SK-N-SH (cell line): ENCODE measurements around the gene ELF5. TPM values are rescaled to one million over a fixed set of nuclear protein-coding genes. Genes with fewer than 3 reads are reported as not detected.

ENCODE experiments used
- CTCF ChIA-PET: fragments of 300-600, 350-600 bp; formaldehyde crosslinking; extraction: SDS; loops from one replicate; lab custom pipeline; 2021; lab: Yijun Ruan, JAX
- POLR2A ChIA-PET: fragments of 350-600 bp; sonication (Branson Sonifier 250); formaldehyde crosslinking; extraction: SDS; loops from one replicate; lab custom pipeline; 2020; ENCODE audit warnings: antibody characterized with exemption, inconsistent platforms; lab: Yijun Ruan, JAX
- DNase-seq: peaks from one replicate; pipeline ENCODE4 v3.0.0; 2012
- H2AFZ ChIP-seq: fragments of 200-600 bp; sonication (generic); 2 replicates; pipeline ENCODE4 v1.8.1; 2016; ENCODE audit warnings: antibody characterized with exemption, mild to moderate bottlenecking, low read depth
- H3F3A ChIP-seq: fragments of 200-600 bp; sonication (generic); replicated peaks from 2 replicates; pipeline ENCODE3; 2016; ENCODE audit warnings: antibody characterized with exemption, mild to moderate bottlenecking; ENCODE audit not compliant: insufficient read depth
- H3K27ac ChIP-seq, 2 experiments: fragments of 200-500 bp in 1 of 2; fragments of 200-600 bp in 1 of 2; sonication (Bioruptor generic) in 1 of 2; sonication (generic), shearing (Covaris generic) in 1 of 2; 2 replicates each; pipeline versions ENCODE4 v1.5.1 to v1.6.1; 2014 to 2016; ENCODE audit warnings: low read depth in 2 of 2, inconsistent platforms in 1 of 2, low read length in 1 of 2, mild to moderate bottlenecking in 1 of 2, mixed read lengths in 1 of 2
- H3K27me3 ChIP-seq: fragments of 200-600 bp; sonication (generic), shearing (Covaris generic); 2 replicates; pipeline ENCODE4 v1.6.1; 2016; ENCODE audit warnings: mixed run types; ENCODE audit not compliant: insufficient read depth
- H3K36me3 ChIP-seq, 2 experiments: fragments of 200-500 bp in 1 of 2; fragments of 200-600 bp in 1 of 2; sonication (Bioruptor generic) in 1 of 2; sonication (generic) in 1 of 2; replicated peaks in 1 of 2; 2 replicates each; pipeline versions ENCODE3 to v1.5.1; 2014 to 2016; ENCODE audit warnings: low read length in 1 of 2, mild to moderate bottlenecking in 1 of 2; ENCODE audit not compliant: insufficient read depth in 2 of 2, control insufficient read depth in 1 of 2
- H3K4me1 ChIP-seq, 2 experiments: fragments of 200-500 bp in 1 of 2; fragments of 200-600 bp in 1 of 2; sonication (Bioruptor generic) in 1 of 2; sonication (generic), shearing (Covaris generic) in 1 of 2; 2 replicates each; pipeline versions ENCODE4 v1.5.1 to v1.6.1; 2014 to 2016; ENCODE audit warnings: low read depth in 1 of 2, low read length in 1 of 2, mixed run types in 1 of 2; ENCODE audit not compliant: insufficient read depth in 2 of 2, control insufficient read depth in 1 of 2
- H3K4me2 ChIP-seq: fragments of 200-600 bp; sonication (generic), shearing (Covaris generic); 2 replicates; pipeline ENCODE4 v1.6.1; 2017; ENCODE audit warnings: mixed run types
- H3K4me3 ChIP-seq, 2 experiments: fragments of 200-500 bp in 1 of 2; fragments of 200-600 bp in 1 of 2; sonication (Bioruptor generic) in 1 of 2; sonication (generic), shearing (Covaris generic) in 1 of 2; 2 replicates each; pipeline versions ENCODE4 v1.5.1 to v1.8.1; 2014 to 2016; ENCODE audit warnings: low read depth in 2 of 2, inconsistent platforms in 1 of 2, low read length in 1 of 2, mild to moderate bottlenecking in 1 of 2, mixed read lengths in 1 of 2, moderate library complexity in 1 of 2
- H3K79me2 ChIP-seq: fragments of 200-600 bp; sonication (generic); 2 replicates; pipeline ENCODE4 v1.8.1; 2017; ENCODE audit warnings: mild to moderate bottlenecking; ENCODE audit not compliant: insufficient read depth
- H3K9ac ChIP-seq: fragments of 200-600 bp; sonication (generic); 2 replicates; pipeline ENCODE4 v1.6.1; 2017; ENCODE audit warnings: mixed run types
- H3K9me2 ChIP-seq: fragments of 200-600 bp; sonication (generic); 2 replicates; pipeline ENCODE4 v1.6.1; 2017; ENCODE audit warnings: mixed run types
- H3K9me3 ChIP-seq: fragments of 200-600 bp; sonication (generic); 2 replicates; pipeline ENCODE4 v1.6.1; 2017; ENCODE audit warnings: mixed run types, mild to moderate bottlenecking, moderate library complexity
- H4K20me1 ChIP-seq: fragments of 200-600 bp; sonication (generic); 2 replicates; pipeline ENCODE4 v1.6.1; 2017; ENCODE audit warnings: mild to moderate bottlenecking, mixed run types; ENCODE audit not compliant: insufficient read depth
- CHD2 ChIP-seq: fragments of 150-350 bp; IDR thresholded peaks from 2 replicates; pipeline ENCODE4 v1.6.1; 2018; ENCODE audit warnings: low read length; ENCODE audit not compliant: partially characterized antibody
- EP300 ChIP-seq, 2 experiments: IDR thresholded peaks; 2 replicates each; pipeline versions ENCODE4 v1.4.0 to v1.6.1; 2012; ENCODE audit warnings: borderline replicate concordance in 1 of 2, low read depth in 1 of 2, low read length in 1 of 2
- GABPA ChIP-seq: IDR thresholded peaks from 2 replicates; pipeline ENCODE4 v1.4.0; 2012; ENCODE audit warnings: low read depth, mild to moderate bottlenecking
- GATA2 ChIP-seq: sonication (generic); formaldehyde crosslinking; IDR thresholded peaks from 2 replicates; pipeline ENCODE4 v1.5.0; 2020; ENCODE audit warnings: mild to moderate bottlenecking, missing genetic modification reagents
- RCOR1 ChIP-seq: fragments of 150-350 bp; IDR thresholded peaks from 2 replicates; pipeline ENCODE4 v1.6.1; 2017; ENCODE audit warnings: antibody characterized with exemption, low read length
- REST ChIP-seq: IDR thresholded peaks from 2 replicates; pipeline ENCODE4 v1.6.1; 2012; ENCODE audit warnings: mild to moderate bottlenecking, low read depth, low read length, moderate library complexity
- RFX5 ChIP-seq: IDR thresholded peaks from 2 replicates; pipeline ENCODE4 v1.6.1; 2012; ENCODE audit warnings: mild to moderate bottlenecking, improper control_type of control experiment, low read length
- TCF12 ChIP-seq: IDR thresholded peaks from 2 replicates; pipeline ENCODE4 v1.4.0; 2012
- WGBS: methylation state at CpG from one replicate; pipeline ENCODE4 v1.1.6; 2017; ENCODE audit warnings: low lambda C conversion rate; 5-methylcytosine and 5-hydroxymethylcytosine counted together
- polyA plus RNA-seq, 3 experiments: library from polyadenylated mRNA; depleted of rRNA; stranded (reverse); fragments of >200 nt; gene quantifications; 2 replicates each; pipeline ENCODE4 v1.2.3, GENCODE V29; 2012
- TF ChIP-seq, protein P1 (sequence below): fragments of 150-350 bp; IDR thresholded peaks from 2 replicates; pipeline ENCODE4 v1.6.1; 2016; ENCODE audit warnings: mild to moderate bottlenecking, low read depth, low read length
- TF ChIP-seq, protein P2 (sequence below): fragments of 150-350 bp; IDR thresholded peaks from 2 replicates; pipeline ENCODE4 v1.6.1; 2017; ENCODE audit warnings: antibody characterized with exemption, low read length, low read depth, borderline replicate concordance

Gene ELF5
- polyA plus RNA-seq, 1 of the 3 experiments (the other 2 are of a cell fraction): not detected

- no peak for TF ChIP-seq REST
- TF ChIP-seq RCOR1: no peak
- TF ChIP-seq, protein P1, sequence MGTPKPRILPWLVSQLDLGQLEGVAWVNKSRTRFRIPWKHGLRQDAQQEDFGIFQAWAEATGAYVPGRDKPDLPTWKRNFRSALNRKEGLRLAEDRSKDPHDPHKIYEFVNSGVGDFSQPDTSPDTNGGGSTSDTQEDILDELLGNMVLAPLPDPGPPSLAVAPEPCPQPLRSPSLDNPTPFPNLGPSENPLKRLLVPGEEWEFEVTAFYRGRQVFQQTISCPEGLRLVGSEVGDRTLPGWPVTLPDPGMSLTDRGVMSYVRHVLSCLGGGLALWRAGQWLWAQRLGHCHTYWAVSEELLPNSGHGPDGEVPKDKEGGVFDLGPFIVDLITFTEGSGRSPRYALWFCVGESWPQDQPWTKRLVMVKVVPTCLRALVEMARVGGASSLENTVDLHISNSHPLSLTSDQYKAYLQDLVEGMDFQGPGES: no peak
These were observed 11.1 kb upstream of the ELF5 start (continued) for GRCh38 chr11:34524696-34525095.

- POLR2A ChIA-PET: no interaction called here
- CTCF ChIA-PET: interaction anchor here (1.1 to 1.8 kb wide), 4 partner anchors 10 to 369 kb away, joined by 3 to 13 read pairs (median 4); partner anchors contain the start of gene ELF5
- Histone ChIP-seq H3K4me2 (no peak overlapping the region), H3K9me2 (no peaks in the 10 kb centered on the region), H4K20me1 (no peaks in the 10 kb centered on the region), H3K4me3 (no peak overlapping the region), H3F3A (no peaks in the 10 kb centered on the region), H3K79me2 (no peaks in the 10 kb centered on the region), H3K4me1 (peaks cover 0 to 9% of the 10 kb centered on the region in 2 experiments; a peak in 1 of 4 replicates), H3K27ac (no peak overlapping the region), H2AFZ (no peak overlapping the region), H3K9ac (no peak overlapping the region), H3K27me3 (peaks cover 11% of the 10 kb centered on the region; the same call in 1 of the 2 replicates), H3K9me3 (no peaks in the 10 kb centered on the region), H3K36me3 (no peaks in the 10 kb centered on the region)
- WGBS: 23% methylated on average over 3 of the region's 3 CpGs
- TF ChIP-seq GABPA (no peak), RCOR1 (peak; percentile 94), CHD2 (peak; percentile 48), GATA2 (CRISPR knock-in tag) (peak; percentile 94), TCF12 (peak; percentile 18; the same call in 1 of the 2 replicates), RFX5 (0 out of 2 replicates have a peak, but pooled peaks have one; percentile 34), EP300 (IDR thresholded peaks at IDR 0.05; ENCODE audit: borderline replicate concordance in 1 of 2, low read depth in 1 of 2, low read length in 1 of 2) (peak in 1 of 2 experiments; percentile 94; a peak in 2 of 4 replicates)
- TF ChIP-seq, protein P2, sequence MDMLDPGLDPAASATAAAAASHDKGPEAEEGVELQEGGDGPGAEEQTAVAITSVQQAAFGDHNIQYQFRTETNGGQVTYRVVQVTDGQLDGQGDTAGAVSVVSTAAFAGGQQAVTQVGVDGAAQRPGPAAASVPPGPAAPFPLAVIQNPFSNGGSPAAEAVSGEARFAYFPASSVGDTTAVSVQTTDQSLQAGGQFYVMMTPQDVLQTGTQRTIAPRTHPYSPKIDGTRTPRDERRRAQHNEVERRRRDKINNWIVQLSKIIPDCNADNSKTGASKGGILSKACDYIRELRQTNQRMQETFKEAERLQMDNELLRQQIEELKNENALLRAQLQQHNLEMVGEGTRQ: no peak
- DNase-seq: peak; percentile 70
These were observed 9.5 kb upstream of the ELF5 start for GRCh38 chr11:34523053-34523452.
